HL-60 (cell line): ENCODE data around the gene SEBOX.

Experiments used
- DNase-seq, 2 experiments: peaks; one replicate each; pipeline ENCODE4 v3.0.0-alpha.2; 2010 to 2020; ENCODE audit warnings: low read depth in 1 of 2, low spot score in 1 of 2
- H3K27ac ChIP-seq: fragments of 250-450 bp; sonication (Bioruptor Pico); replicated peaks from 2 replicates; pipeline ENCODE4 v1.5.1; 2020; ENCODE audit warnings: mild to moderate bottlenecking, moderate library complexity
- H3K27me3 ChIP-seq: fragments of 250-450 bp; sonication (Bioruptor Pico); 2 replicates; pipeline ENCODE4 v1.5.1; 2021; ENCODE audit warnings: mild to moderate bottlenecking, moderate library complexity; ENCODE audit not compliant: insufficient read depth, poor library complexity, severe bottlenecking
- H3K4me3 ChIP-seq: replicated peaks from 2 replicates; pipeline ENCODE4 v1.5.1; 2011; ENCODE audit warnings: mild to moderate bottlenecking, control low read depth, low read length; ENCODE audit not compliant: insufficient read depth
- GABPA ChIP-seq: IDR thresholded peaks from 2 replicates; pipeline ENCODE4 v1.6.1; 2012; ENCODE audit warnings: low read depth
- POLR2AphosphoS5 ChIP-seq: IDR thresholded peaks from 2 replicates; pipeline ENCODE4 v1.6.1; 2012; ENCODE audit warnings: low read depth
- SPI1 ChIP-seq: IDR thresholded peaks from 2 replicates; pipeline ENCODE4 v1.6.1; 2012; ENCODE audit warnings: low read depth, mild to moderate bottlenecking, borderline replicate concordance
- TF ChIP-seq, protein P1 (sequence below): IDR thresholded peaks from one replicate; pipeline ENCODE4 v1.5.1; 2011; ENCODE audit warnings: low read length, control low read depth, inconsistent platforms; ENCODE audit not compliant: insufficient read depth
- TF ChIP-seq, protein P2 (sequence below): IDR thresholded peaks from 2 replicates; pipeline ENCODE4 v1.6.1; 2012; ENCODE audit warnings: low read depth; ENCODE audit not compliant: insufficient replicate concordance

SEBOX gene

DNA sequence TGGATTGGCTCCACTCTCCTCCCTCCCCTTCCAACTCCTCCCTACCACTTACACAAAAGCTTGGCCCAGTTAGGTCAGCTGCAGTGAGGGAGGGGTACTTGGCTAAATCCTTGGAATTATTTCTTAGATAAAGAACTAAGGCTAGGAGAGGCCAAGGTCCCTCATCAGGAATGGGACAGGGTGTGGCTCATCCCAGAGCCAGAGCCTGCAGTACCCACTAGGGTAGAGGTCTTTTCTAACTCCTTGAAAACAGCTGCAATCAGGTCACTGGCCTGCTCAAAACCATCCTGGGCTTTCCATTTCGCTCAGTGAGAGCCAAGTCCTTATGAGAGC, 42.9 kb upstream of the SEBOX start:
- no peak for DNase-seq
- TF ChIP-seq GABPA (no peak), SPI1 (no peak), POLR2AphosphoS5 (no peak)
- TF ChIP-seq, protein P1, sequence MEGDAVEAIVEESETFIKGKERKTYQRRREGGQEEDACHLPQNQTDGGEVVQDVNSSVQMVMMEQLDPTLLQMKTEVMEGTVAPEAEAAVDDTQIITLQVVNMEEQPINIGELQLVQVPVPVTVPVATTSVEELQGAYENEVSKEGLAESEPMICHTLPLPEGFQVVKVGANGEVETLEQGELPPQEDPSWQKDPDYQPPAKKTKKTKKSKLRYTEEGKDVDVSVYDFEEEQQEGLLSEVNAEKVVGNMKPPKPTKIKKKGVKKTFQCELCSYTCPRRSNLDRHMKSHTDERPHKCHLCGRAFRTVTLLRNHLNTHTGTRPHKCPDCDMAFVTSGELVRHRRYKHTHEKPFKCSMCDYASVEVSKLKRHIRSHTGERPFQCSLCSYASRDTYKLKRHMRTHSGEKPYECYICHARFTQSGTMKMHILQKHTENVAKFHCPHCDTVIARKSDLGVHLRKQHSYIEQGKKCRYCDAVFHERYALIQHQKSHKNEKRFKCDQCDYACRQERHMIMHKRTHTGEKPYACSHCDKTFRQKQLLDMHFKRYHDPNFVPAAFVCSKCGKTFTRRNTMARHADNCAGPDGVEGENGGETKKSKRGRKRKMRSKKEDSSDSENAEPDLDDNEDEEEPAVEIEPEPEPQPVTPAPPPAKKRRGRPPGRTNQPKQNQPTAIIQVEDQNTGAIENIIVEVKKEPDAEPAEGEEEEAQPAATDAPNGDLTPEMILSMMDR = no peak
- TF ChIP-seq, protein P2, sequence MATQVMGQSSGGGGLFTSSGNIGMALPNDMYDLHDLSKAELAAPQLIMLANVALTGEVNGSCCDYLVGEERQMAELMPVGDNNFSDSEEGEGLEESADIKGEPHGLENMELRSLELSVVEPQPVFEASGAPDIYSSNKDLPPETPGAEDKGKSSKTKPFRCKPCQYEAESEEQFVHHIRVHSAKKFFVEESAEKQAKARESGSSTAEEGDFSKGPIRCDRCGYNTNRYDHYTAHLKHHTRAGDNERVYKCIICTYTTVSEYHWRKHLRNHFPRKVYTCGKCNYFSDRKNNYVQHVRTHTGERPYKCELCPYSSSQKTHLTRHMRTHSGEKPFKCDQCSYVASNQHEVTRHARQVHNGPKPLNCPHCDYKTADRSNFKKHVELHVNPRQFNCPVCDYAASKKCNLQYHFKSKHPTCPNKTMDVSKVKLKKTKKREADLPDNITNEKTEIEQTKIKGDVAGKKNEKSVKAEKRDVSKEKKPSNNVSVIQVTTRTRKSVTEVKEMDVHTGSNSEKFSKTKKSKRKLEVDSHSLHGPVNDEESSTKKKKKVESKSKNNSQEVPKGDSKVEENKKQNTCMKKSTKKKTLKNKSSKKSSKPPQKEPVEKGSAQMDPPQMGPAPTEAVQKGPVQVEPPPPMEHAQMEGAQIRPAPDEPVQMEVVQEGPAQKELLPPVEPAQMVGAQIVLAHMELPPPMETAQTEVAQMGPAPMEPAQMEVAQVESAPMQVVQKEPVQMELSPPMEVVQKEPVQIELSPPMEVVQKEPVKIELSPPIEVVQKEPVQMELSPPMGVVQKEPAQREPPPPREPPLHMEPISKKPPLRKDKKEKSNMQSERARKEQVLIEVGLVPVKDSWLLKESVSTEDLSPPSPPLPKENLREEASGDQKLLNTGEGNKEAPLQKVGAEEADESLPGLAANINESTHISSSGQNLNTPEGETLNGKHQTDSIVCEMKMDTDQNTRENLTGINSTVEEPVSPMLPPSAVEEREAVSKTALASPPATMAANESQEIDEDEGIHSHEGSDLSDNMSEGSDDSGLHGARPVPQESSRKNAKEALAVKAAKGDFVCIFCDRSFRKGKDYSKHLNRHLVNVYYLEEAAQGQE = no peak
- Histone ChIP-seq H3K4me3 (no peak overlapping the region), H3K27ac (no peak overlapping the region), H3K27me3 (peaks cover 24% of the 10 kb centered on the region)

DNA sequence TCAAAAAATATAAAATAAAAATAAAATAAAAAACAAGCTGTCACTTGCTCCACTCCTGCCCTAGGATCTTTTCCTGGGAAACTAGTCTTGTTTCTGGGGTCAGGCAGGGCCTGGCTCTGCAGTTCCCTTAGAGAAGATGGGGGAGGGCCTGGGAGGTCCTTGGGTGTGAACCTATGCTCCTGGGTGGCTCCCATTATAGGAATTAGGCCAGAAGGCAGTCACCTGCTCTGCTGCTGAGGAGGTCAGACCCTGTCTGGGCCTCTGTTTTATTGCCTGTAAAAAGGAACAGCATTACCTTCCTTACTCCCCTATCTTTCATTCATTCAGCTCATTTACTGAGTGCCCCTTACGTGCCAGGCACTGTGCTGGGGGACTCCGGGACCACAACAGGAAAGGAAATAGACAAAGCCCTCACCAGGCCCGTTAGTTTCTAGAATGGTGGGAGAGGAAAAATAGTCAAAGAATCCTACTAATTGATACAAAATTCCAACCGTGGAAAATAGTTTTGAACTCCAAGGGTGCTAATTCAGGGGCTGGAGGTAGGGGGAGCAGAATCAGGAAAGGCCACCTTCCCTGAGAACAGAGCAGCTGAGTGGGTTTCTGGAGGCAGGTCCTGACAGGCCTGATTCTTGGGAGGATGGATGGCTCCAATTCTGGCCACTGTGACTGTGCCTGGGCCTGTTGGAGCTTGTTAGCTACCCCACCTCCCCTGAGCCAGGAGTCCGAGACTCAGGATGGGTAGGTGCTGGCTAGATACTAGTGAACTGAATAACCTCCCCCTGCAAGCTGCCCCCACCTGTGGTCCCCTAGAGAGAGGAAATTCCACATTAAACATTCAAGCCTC, 42.4 kb upstream of the SEBOX start:
- DNase-seq = no peak
- Histone ChIP-seq H3K4me3 (no peak overlapping the region), H3K27me3 (peaks cover 24% of the 10 kb centered on the region), H3K27ac (no peak overlapping the region)
- TF ChIP-seq GABPA (no peak), SPI1 (no peak), POLR2AphosphoS5 (no peak)
- TF ChIP-seq, protein P1 = no peak
- TF ChIP-seq, protein P2 = no peak

DNA sequence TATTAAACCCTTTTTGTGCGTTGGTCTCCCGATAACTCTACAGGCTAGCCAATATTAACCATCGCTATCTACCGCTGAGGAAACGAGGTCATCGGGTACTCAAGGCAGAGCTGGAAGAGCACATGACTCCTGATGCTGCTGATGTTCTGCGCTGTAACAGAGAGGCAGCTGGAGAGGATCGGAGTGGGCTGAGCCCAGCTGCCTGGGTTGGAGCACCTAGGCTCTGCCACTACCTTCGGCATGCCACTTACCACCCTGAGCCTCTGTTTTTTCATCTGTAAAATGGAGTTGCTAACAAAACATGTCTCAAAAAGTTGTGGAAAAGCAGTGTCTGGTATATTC, 41.4 kb upstream of the SEBOX start:
- DNase-seq = no peak
- Histone ChIP-seq H3K27me3 (peaks cover 24% of the 10 kb centered on the region), H3K27ac (no peak overlapping the region), H3K4me3 (no peak overlapping the region)
- TF ChIP-seq POLR2AphosphoS5 = no peak
- TF ChIP-seq, protein P1 = no peak
- TF ChIP-seq, protein P2 = no peak
- TF ChIP-seq GABPA = no peak
- TF ChIP-seq SPI1 = no peak
